ENCODE measurements around the gene TRIM9.
A peak's percentile ranks its signal among the peaks of the same experiment; 100 is the strongest.
"Not testable (repeated sequence)": the region's sequence is repeated elsewhere in the genome, so short reads cannot be mapped to it uniquely, and the experiment has no call there.

TRIM9 gene

GRCh38 chr14:50955373-50956043 is 139.4 kb downstream of the TRIM9 start:
- peak; percentile 20 to 38 for ATAC-seq

- ATAC-seq = no peak
These were observed 140.0 kb downstream of the TRIM9 start for GRCh38 chr14:50954811-50955372.

- ATAC-seq = no peak
These were observed 141.4 kb downstream of the TRIM9 start for GRCh38 chr14:50953502-50953901.

- no peak for ATAC-seq
These were observed 143.9 kb downstream of the TRIM9 start for GRCh38 chr14:50951032-50951431.

GRCh38 chr14:50948205-50948604 is 146.7 kb downstream of the TRIM9 start:
- no peak for ATAC-seq

- no peak for ATAC-seq
These were observed 147.5 kb downstream of the TRIM9 start for GRCh38 chr14:50947446-50947845.

GRCh38 chr14:50946234-50946935 is 148.5 kb downstream of the TRIM9 start:
- ATAC-seq = no peak

- peak; percentile 25 to 33 for ATAC-seq
These were observed 150.1 kb downstream of the TRIM9 start for GRCh38 chr14:50944647-50945413.

- peak; percentile 52 to 62 for ATAC-seq
These were observed 150.8 kb downstream of the TRIM9 start, which contains the start of gene PYGL for GRCh38 chr14:50943943-50944646. Gene PYGL (minus strand): TSS chr14:50944483. CDS start chr14:50944403, 80 bp downstream.

GRCh38 chr14:50943261-50943942 is 151.5 kb downstream of the TRIM9 start:
- no peak for ATAC-seq

- not testable (repeated sequence) for ATAC-seq
These were observed 153.3 kb downstream of the TRIM9 start for GRCh38 chr14:50941638-50942037.

GRCh38 chr14:50941151-50941550 is 153.8 kb downstream of the TRIM9 start:
- no peak for ATAC-seq

GRCh38 chr14:50937800-50938199 is 157.1 kb downstream of the TRIM9 start:
- ATAC-seq = no peak

GRCh38 chr14:50937325-50937724 is 157.6 kb downstream of the TRIM9 start:
- ATAC-seq = no peak

- ATAC-seq = no peak
These were observed 158.0 kb downstream of the TRIM9 start for GRCh38 chr14:50936882-50937281.

GRCh38 chr14:50936016-50936340 is 158.9 kb downstream of the TRIM9 start:
- ATAC-seq = no peak

GRCh38 chr14:50935126-50936015 is 159.5 kb downstream of the TRIM9 start:
- no peak for ATAC-seq

GRCh38 chr14:50932592-50933495 is 162.1 kb downstream of the TRIM9 start:
- ATAC-seq = no peak

- no peak for ATAC-seq
These were observed 162.7 kb downstream of the TRIM9 start for GRCh38 chr14:50932156-50932555.

- no peak for ATAC-seq
These were observed 163.3 kb downstream of the TRIM9 start for GRCh38 chr14:50931559-50931958.
